KOPT-K1 (cell line): ENCODE data around the gene NLRP1.
"Not testable (repeated sequence)": the region's sequence is repeated elsewhere in the genome, so short reads cannot be mapped to it uniquely, and the experiment has no call there.

Experiments
- H3K27ac ChIP-seq: fragments of 200-600 bp; sonication (generic); 2 replicates; pipeline ENCODE4 v1.5.1; 2016; ENCODE audit warnings: antibody characterized with exemption, mild to moderate bottlenecking, low read depth, low read length; ENCODE audit not compliant: poor library complexity, severe bottlenecking
- H3K36me3 ChIP-seq: fragments of 200-600 bp; sonication (generic); 2 replicates; pipeline ENCODE4 v1.5.1; 2017; ENCODE audit warnings: antibody characterized with exemption, mild to moderate bottlenecking, low read length, moderate library complexity; ENCODE audit not compliant: insufficient read depth
- H3K9me3 ChIP-seq: fragments of 200-600 bp; sonication (generic); 2 replicates; pipeline ENCODE4 v1.5.1; 2017; ENCODE audit warnings: antibody characterized with exemption, low read length, mild to moderate bottlenecking; ENCODE audit not compliant: insufficient read depth, poor library complexity, severe bottlenecking

Gene NLRP1

GRCh38 chr17:5580367-5580766, 3.9 kb downstream of the NLRP1 start:
- H3K27ac ChIP-seq: no peak overlapping the region
- H3K36me3 ChIP-seq: no peaks in the 10 kb centered on the region
- no peaks in the 10 kb centered on the region for H3K9me3 ChIP-seq

GRCh38 chr17:5578768-5579167, 5.5 kb downstream of the NLRP1 start:
- not testable (repeated sequence) for H3K36me3 ChIP-seq, H3K27ac ChIP-seq, H3K9me3 ChIP-seq

- H3K9me3 ChIP-seq, H3K27ac ChIP-seq, H3K36me3 ChIP-seq: not testable (repeated sequence)
These were observed 11.3 kb downstream of the NLRP1 start for GRCh38 chr17:5573017-5573416.

- no peaks in the 10 kb centered on the region for H3K36me3 ChIP-seq
- H3K27ac ChIP-seq: no peak overlapping the region
- H3K9me3 ChIP-seq: no peaks in the 10 kb centered on the region
These were observed 13.0 kb downstream of the NLRP1 start for GRCh38 chr17:5571281-5571680.

GRCh38 chr17:5565808-5566207, 18.5 kb downstream of the NLRP1 start:
- Histone ChIP-seq H3K27ac (no peak overlapping the region), H3K36me3 (no peaks in the 10 kb centered on the region), H3K9me3 (no peaks in the 10 kb centered on the region)

GRCh38 chr17:5563456-5563855, 20.9 kb downstream of the NLRP1 start:
- no peak overlapping the region for H3K27ac ChIP-seq
- H3K9me3 ChIP-seq: no peaks in the 10 kb centered on the region
- H3K36me3 ChIP-seq: no peaks in the 10 kb centered on the region; the same call in 1 of the 2 replicates

GRCh38 chr17:5562661-5563360, 21.5 kb downstream of the NLRP1 start:
- no peaks in the 10 kb centered on the region for H3K9me3 ChIP-seq
- no peak overlapping the region for H3K27ac ChIP-seq
- H3K36me3 ChIP-seq: no peaks in the 10 kb centered on the region; the same call in 1 of the 2 replicates

- H3K27ac ChIP-seq: no peak overlapping the region
- no peaks in the 10 kb centered on the region; the same call in 1 of the 2 replicates for H3K36me3 ChIP-seq
- H3K9me3 ChIP-seq: no peaks in the 10 kb centered on the region
These were observed 22.4 kb downstream of the NLRP1 start for GRCh38 chr17:5561736-5562571.

GRCh38 chr17:5560361-5560988, 23.8 kb downstream of the NLRP1 start:
- no peak overlapping the region for H3K27ac ChIP-seq
- no peaks in the 10 kb centered on the region for H3K9me3 ChIP-seq
- H3K36me3 ChIP-seq: no peaks in the 10 kb centered on the region; the same call in 1 of the 2 replicates

- Histone ChIP-seq H3K36me3 (no peaks in the 10 kb centered on the region; the same call in 1 of the 2 replicates), H3K9me3 (no peaks in the 10 kb centered on the region), H3K27ac (no peak overlapping the region)
These were observed 25.2 kb downstream of the NLRP1 start for GRCh38 chr17:5558815-5559785.

- Histone ChIP-seq H3K36me3 (no peaks in the 10 kb centered on the region; the same call in 1 of the 2 replicates), H3K27ac (no peak overlapping the region), H3K9me3 (no peaks in the 10 kb centered on the region)
These were observed 26.3 kb downstream of the NLRP1 start for GRCh38 chr17:5557990-5558389.

GRCh38 chr17:5557485-5557884, 26.8 kb downstream of the NLRP1 start:
- Histone ChIP-seq H3K9me3 (no peaks in the 10 kb centered on the region), H3K36me3 (no peaks in the 10 kb centered on the region; the same call in 1 of the 2 replicates), H3K27ac (no peak overlapping the region)

GRCh38 chr17:5555254-5555653, 29.1 kb downstream of the NLRP1 start:
- Histone ChIP-seq H3K27ac (no peak overlapping the region), H3K9me3 (no peaks in the 10 kb centered on the region), H3K36me3 (no peaks in the 10 kb centered on the region; the same call in 1 of the 2 replicates)

GRCh38 chr17:5553479-5553878, 30.8 kb downstream of the NLRP1 start:
- no peak overlapping the region for H3K27ac ChIP-seq
- H3K36me3 ChIP-seq: no peaks in the 10 kb centered on the region
- H3K9me3 ChIP-seq: no peaks in the 10 kb centered on the region
